OCI-LY3 (cell line): ENCODE measurements around the gene SIPA1.

ENCODE experiments used
- EZH2phosphoT487 ChIP-seq: fragments of 200-600 bp; shearing (Covaris generic); IDR thresholded peaks from 2 replicates; pipeline ENCODE4 v1.6.1; 2018; ENCODE audit warnings: antibody characterized with exemption, mixed run types, low read depth
- TF ChIP-seq, protein P1 (sequence below): fragments of 200-600, 300-600 bp; sonication (generic); IDR thresholded peaks from 2 replicates; pipeline ENCODE4 v1.5.1; 2014; ENCODE audit warnings: antibody characterized with exemption, low read length, low read depth

DNA sequence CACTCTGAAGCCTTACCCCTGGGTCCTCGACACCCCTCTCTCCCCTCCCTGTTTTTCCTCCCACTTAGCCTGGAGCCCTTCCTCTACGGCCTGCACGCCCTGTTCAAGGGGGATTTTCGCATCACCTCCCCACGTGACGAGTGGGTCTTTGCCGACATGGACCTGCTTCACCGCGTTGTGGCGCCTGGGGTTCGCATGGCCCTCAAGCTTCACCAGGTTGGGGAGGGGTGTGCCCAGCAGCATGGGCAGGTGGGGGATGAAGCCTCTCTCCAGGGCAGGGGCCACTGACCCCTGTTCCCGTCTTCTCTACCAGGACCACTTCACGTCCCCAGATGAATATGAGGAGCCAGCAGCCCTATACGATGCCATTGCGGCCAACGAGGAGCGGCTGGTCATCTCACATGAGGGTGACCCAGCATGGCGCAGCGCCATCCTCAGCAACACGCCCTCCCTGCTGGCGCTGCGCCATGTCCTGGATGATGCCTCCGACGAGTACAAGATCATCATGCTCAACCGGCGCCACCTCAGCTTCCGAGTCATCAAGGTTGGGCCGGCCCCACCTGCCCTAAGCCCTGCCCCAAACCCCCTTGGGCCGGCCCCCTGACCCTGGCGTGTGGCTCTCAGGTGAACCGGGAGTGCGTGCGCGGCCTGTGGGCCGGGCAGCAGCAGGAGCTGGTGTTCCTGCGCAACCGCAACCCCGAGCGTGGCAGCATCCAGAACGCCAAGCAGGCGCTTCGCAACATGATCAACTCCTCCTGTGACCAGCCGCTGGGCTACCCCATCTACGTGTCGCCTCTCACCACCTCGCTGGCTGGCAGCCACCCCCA lies 2.8 kb upstream of the SIPA1 start:
- TF ChIP-seq, protein P1, sequence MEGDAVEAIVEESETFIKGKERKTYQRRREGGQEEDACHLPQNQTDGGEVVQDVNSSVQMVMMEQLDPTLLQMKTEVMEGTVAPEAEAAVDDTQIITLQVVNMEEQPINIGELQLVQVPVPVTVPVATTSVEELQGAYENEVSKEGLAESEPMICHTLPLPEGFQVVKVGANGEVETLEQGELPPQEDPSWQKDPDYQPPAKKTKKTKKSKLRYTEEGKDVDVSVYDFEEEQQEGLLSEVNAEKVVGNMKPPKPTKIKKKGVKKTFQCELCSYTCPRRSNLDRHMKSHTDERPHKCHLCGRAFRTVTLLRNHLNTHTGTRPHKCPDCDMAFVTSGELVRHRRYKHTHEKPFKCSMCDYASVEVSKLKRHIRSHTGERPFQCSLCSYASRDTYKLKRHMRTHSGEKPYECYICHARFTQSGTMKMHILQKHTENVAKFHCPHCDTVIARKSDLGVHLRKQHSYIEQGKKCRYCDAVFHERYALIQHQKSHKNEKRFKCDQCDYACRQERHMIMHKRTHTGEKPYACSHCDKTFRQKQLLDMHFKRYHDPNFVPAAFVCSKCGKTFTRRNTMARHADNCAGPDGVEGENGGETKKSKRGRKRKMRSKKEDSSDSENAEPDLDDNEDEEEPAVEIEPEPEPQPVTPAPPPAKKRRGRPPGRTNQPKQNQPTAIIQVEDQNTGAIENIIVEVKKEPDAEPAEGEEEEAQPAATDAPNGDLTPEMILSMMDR, result no peak
- no peak for TF ChIP-seq EZH2phosphoT487
